GM21786 (cell line): ENCODE data around the gene ABLIM3.
"Not testable (repeated sequence)": the region's sequence is repeated elsewhere in the genome, so short reads cannot be mapped to it uniquely, and the experiment has no call there.

Experiments
- ATAC-seq: cut with Tn5 transposase; IDR thresholded peaks from one replicate; pipeline ENCODE4 v1.9.1; 2021; ENCODE audit not compliant: unreplicated experiment

ABLIM3 gene

GRCh38 chr5:149185067-149185466 lies 43.8 kb downstream of the ABLIM3 start:
- ATAC-seq: no peak

GRCh38 chr5:149186506-149186905 lies 45.2 kb downstream of the ABLIM3 start:
- no peak for ATAC-seq

- ATAC-seq: not testable (repeated sequence)
These were observed 46.3 kb downstream of the ABLIM3 start for GRCh38 chr5:149187617-149188016.

GRCh38 chr5:149188383-149188782 lies 47.1 kb downstream of the ABLIM3 start:
- ATAC-seq: no peak

- no peak for ATAC-seq
These were observed 54.1 kb downstream of the ABLIM3 start for GRCh38 chr5:149195337-149195887.

- no peak for ATAC-seq
These were observed 54.7 kb downstream of the ABLIM3 start for GRCh38 chr5:149195962-149196361.

GRCh38 chr5:149198148-149198547 lies 56.9 kb downstream of the ABLIM3 start:
- no peak for ATAC-seq

- ATAC-seq: no peak
These were observed 59.1 kb downstream of the ABLIM3 start for GRCh38 chr5:149200355-149200754.

GRCh38 chr5:149201121-149201637 lies 59.9 kb downstream of the ABLIM3 start:
- ATAC-seq: no peak

- no peak for ATAC-seq
These were observed 61.7 kb downstream of the ABLIM3 start for GRCh38 chr5:149202910-149203451.

GRCh38 chr5:149203921-149204441 lies 62.7 kb downstream of the ABLIM3 start:
- ATAC-seq: no peak

- ATAC-seq: no peak
These were observed 64.6 kb downstream of the ABLIM3 start for GRCh38 chr5:149205625-149206523.

- ATAC-seq: no peak
These were observed 65.3 kb downstream of the ABLIM3 start for GRCh38 chr5:149206524-149207141.

- no peak for ATAC-seq
These were observed 66.5 kb downstream of the ABLIM3 start for GRCh38 chr5:149207831-149208230.

GRCh38 chr5:149210225-149210624 lies 68.9 kb downstream of the ABLIM3 start:
- no peak for ATAC-seq

- no peak for ATAC-seq
These were observed 69.7 kb downstream of the ABLIM3 start for GRCh38 chr5:149210968-149211490.

GRCh38 chr5:149211566-149211965 lies 70.3 kb downstream of the ABLIM3 start:
- ATAC-seq: no peak

GRCh38 chr5:149212198-149212951 lies 71.1 kb downstream of the ABLIM3 start:
- ATAC-seq: no peak

GRCh38 chr5:149213264-149213880 lies 72.1 kb downstream of the ABLIM3 start:
- ATAC-seq: no peak
